Neural cell (in vitro differentiated cells): ENCODE data around the gene GRM2. TPM values are rescaled to one million over a fixed set of nuclear protein-coding genes. Genes with fewer than 3 reads are reported as not detected.

ENCODE experiments used
- H2AFZ ChIP-seq: fragments of 200-600, 300-800 bp; sonication (generic), shearing (Covaris generic); 2 replicates; pipeline ENCODE4 v1.6.0; 2014; ENCODE audit warnings: low read depth, mild to moderate bottlenecking, antibody characterized with exemption, low read length, moderate library complexity
- H3F3A ChIP-seq: fragments of 200-600 bp; shearing (Covaris generic); 2 replicates; pipeline ENCODE4 v1.6.1; 2016; ENCODE audit warnings: mild to moderate bottlenecking, moderate library complexity, mixed read lengths, antibody characterized with exemption, low read length; ENCODE audit not compliant: insufficient read depth, poor library complexity, severe bottlenecking
- H3K27ac ChIP-seq: fragments of 200-600, 300-800 bp; sonication (generic), shearing (Covaris generic); 2 replicates; pipeline ENCODE4 v1.5.1; 2014; ENCODE audit warnings: mild to moderate bottlenecking, low read length, moderate library complexity
- H3K27me3 ChIP-seq: fragments of 300-800, 200-600 bp; sonication (generic), shearing (Covaris generic); 2 replicates; pipeline ENCODE4 v1.6.0; 2014; ENCODE audit warnings: mild to moderate bottlenecking, low read depth, low read length, moderate library complexity; ENCODE audit not compliant: insufficient read depth
- H3K36me3 ChIP-seq: fragments of 300-800, 200-600 bp; sonication (generic), shearing (Covaris generic); 2 replicates; pipeline ENCODE4 v1.5.1; 2014; ENCODE audit warnings: mild to moderate bottlenecking, antibody characterized with exemption, low read length, moderate library complexity; ENCODE audit not compliant: insufficient read depth
- H3K4me2 ChIP-seq: fragments of 300-800, 200-600 bp; sonication (generic), shearing (Covaris generic); 2 replicates; pipeline ENCODE4 v1.6.0; 2014; ENCODE audit warnings: mild to moderate bottlenecking, low read length
- H3K4me3 ChIP-seq: fragments of 300-800, 200-600 bp; sonication (generic), shearing (Covaris generic); 2 replicates; pipeline ENCODE4 v1.5.1; 2014; ENCODE audit warnings: mild to moderate bottlenecking, low read length, moderate library complexity
- H3K79me2 ChIP-seq: fragments of 200-600 bp; shearing (Covaris generic); replicated peaks from 2 replicates; pipeline ENCODE4 v1.6.0; 2014; ENCODE audit warnings: mild to moderate bottlenecking, low read length, moderate library complexity; ENCODE audit not compliant: insufficient read depth
- H3K9ac ChIP-seq: fragments of 300-800, 200-600 bp; sonication (generic), shearing (Covaris generic); 2 replicates; pipeline ENCODE4 v1.6.1; 2016; ENCODE audit warnings: mild to moderate bottlenecking, low read length, mixed read lengths
- H3K9me2 ChIP-seq: fragments of 200-600 bp; shearing (Covaris generic); 2 replicates; pipeline ENCODE4 v1.6.1; 2016; ENCODE audit warnings: mild to moderate bottlenecking, low read length, mixed read lengths; ENCODE audit not compliant: insufficient read depth
- H3K9me3 ChIP-seq: fragments of 200-600, 300-800 bp; sonication (generic), shearing (Covaris generic); 2 replicates; pipeline ENCODE4 v1.6.1; 2016; ENCODE audit warnings: mild to moderate bottlenecking, mixed run types, low read length, moderate library complexity, mixed read lengths
- H4K20me1 ChIP-seq: fragments of 200-600 bp; shearing (Covaris generic); 2 replicates; pipeline ENCODE4 v1.6.1; 2016; ENCODE audit warnings: mild to moderate bottlenecking, mixed run types; ENCODE audit not compliant: insufficient read depth
- CTCF ChIP-seq: fragments of 450-650 bp; IDR thresholded peaks from 2 replicates; pipeline ENCODE4 v1.5.1; 2014; ENCODE audit warnings: antibody characterized with exemption, mild to moderate bottlenecking, moderate library complexity; ENCODE audit not compliant: poor library complexity, severe bottlenecking
- EP300 ChIP-seq: fragments of 450-650 bp; conservative IDR thresholded peaks from 2 replicates; pipeline ENCODE4 v1.6.1; 2014; ENCODE audit warnings: antibody characterized with exemption, mild to moderate bottlenecking, moderate library complexity; ENCODE audit not compliant: poor library complexity, severe bottlenecking
- EZH2 ChIP-seq: fragments of 200-600, 300-800 bp; shearing (Covaris generic), sonication (generic); IDR thresholded peaks from 2 replicates; pipeline ENCODE4 v1.6.1; 2014; ENCODE audit warnings: antibody characterized with exemption, low read length, borderline replicate concordance, mild to moderate bottlenecking; ENCODE audit not compliant: insufficient read depth, poor library complexity, severe bottlenecking
- MXI1 ChIP-seq: fragments of 450-650 bp; conservative IDR thresholded peaks from 2 replicates; pipeline ENCODE4 v1.6.1; 2014; ENCODE audit warnings: antibody characterized with exemption, mild to moderate bottlenecking; ENCODE audit not compliant: poor library complexity, severe bottlenecking
- POLR2AphosphoS5 ChIP-seq: IDR thresholded peaks from 2 replicates; pipeline ENCODE4 v1.6.1; 2012
- RAD21 ChIP-seq: fragments of 450-650 bp; conservative IDR thresholded peaks from 2 replicates; pipeline ENCODE4 v1.6.1; 2014; ENCODE audit warnings: antibody characterized with exemption, mild to moderate bottlenecking, moderate library complexity
- REST ChIP-seq: IDR thresholded peaks from 2 replicates; pipeline ENCODE4 v1.6.1; 2012; ENCODE audit warnings: borderline replicate concordance
- SMC3 ChIP-seq: fragments of 450-650 bp; conservative IDR thresholded peaks from 2 replicates; pipeline ENCODE4 v1.6.1; 2014; ENCODE audit warnings: antibody characterized with exemption, mild to moderate bottlenecking, moderate library complexity; ENCODE audit not compliant: poor library complexity
- TAF1 ChIP-seq: IDR thresholded peaks from 2 replicates; pipeline ENCODE4 v1.6.1; 2012; ENCODE audit warnings: low read depth
- polyA plus RNA-seq: library from polyadenylated mRNA; depleted of rRNA; stranded (reverse); fragments of >200 nt; gene quantifications from 2 replicates; pipeline ENCODE4 v1.2.3, GENCODE V29; 2014

GRM2 gene
- polyA plus RNA-seq, 1 donor from 2014 or later: 9.1 TPM

- H3K9ac ChIP-seq: no peak overlapping the region
- TF ChIP-seq RAD21 (no peak), POLR2AphosphoS5 (no peak), EP300 (no peak), REST (no peak), SMC3 (no peak), TAF1 (no peak), CTCF (no peak), EZH2 (no peak), MXI1 (no peak)
- H3K4me3 ChIP-seq: no peak overlapping the region
- no peak overlapping the region for H3K4me2 ChIP-seq
- no peak overlapping the region for H2AFZ ChIP-seq
- H3K27me3 ChIP-seq: no peaks in the 10 kb centered on the region
- H3K27ac ChIP-seq: no peak overlapping the region
- H3K36me3 ChIP-seq: no peaks in the 10 kb centered on the region
- H4K20me1 ChIP-seq: no peaks in the 10 kb centered on the region
- no peaks in the 10 kb centered on the region for H3K9me3 ChIP-seq
- no peaks in the 10 kb centered on the region for H3F3A ChIP-seq
- H3K79me2 ChIP-seq: no peaks in the 10 kb centered on the region
- no peaks in the 10 kb centered on the region for H3K9me2 ChIP-seq
Observed at GRCh38 chr3:51700403-51700802, 6.5 kb upstream of the GRM2 start.

DNA sequence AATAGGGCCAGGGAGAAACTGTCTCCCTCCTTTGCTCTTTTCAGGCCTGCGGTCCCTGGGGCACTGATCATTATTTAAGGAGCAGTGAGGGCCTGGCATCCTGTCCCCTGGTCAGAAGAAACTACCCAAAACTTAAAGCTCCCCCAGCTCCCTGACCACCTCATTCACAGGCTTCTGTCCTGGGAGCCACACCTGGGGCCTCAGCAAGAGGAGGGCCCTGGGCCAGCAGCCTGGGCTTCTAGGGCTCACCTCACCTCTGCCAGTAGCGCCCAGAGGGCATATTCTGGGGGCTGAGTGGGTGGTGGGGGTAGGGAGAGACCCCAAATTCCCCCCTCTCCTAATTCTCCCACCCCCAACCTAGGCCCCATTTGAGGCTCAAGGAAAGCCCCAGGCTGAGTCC lies 4.7 kb upstream of the GRM2 start:
- H3K9ac ChIP-seq: no peak overlapping the region
- no peaks in the 10 kb centered on the region for H3K9me3 ChIP-seq
- H3K36me3 ChIP-seq: no peaks in the 10 kb centered on the region
- H3K79me2 ChIP-seq: no peaks in the 10 kb centered on the region
- H3K4me2 ChIP-seq: no peak overlapping the region
- TF ChIP-seq CTCF: no peak
- no peak for TF ChIP-seq EZH2
- no peak for TF ChIP-seq SMC3
- no peak for TF ChIP-seq POLR2AphosphoS5
- TF ChIP-seq REST: no peak
- no peak for TF ChIP-seq TAF1
- TF ChIP-seq EP300: no peak
- TF ChIP-seq RAD21: no peak
- no peak for TF ChIP-seq MXI1
- H3K4me3 ChIP-seq: no peak overlapping the region
- H3K27ac ChIP-seq: no peak overlapping the region
- no peaks in the 10 kb centered on the region for H4K20me1 ChIP-seq
- no peaks in the 10 kb centered on the region for H3K9me2 ChIP-seq
- H2AFZ ChIP-seq: no peak overlapping the region
- peaks cover under 1% of the 10 kb centered on the region for H3K27me3 ChIP-seq
- H3F3A ChIP-seq: no peaks in the 10 kb centered on the region
